ENCODE measurements around the gene WDPCP.
"Not testable (repeated sequence)": the region's sequence is repeated elsewhere in the genome, so short reads cannot be mapped to it uniquely, and the experiment has no call there.

WDPCP gene

DNA sequence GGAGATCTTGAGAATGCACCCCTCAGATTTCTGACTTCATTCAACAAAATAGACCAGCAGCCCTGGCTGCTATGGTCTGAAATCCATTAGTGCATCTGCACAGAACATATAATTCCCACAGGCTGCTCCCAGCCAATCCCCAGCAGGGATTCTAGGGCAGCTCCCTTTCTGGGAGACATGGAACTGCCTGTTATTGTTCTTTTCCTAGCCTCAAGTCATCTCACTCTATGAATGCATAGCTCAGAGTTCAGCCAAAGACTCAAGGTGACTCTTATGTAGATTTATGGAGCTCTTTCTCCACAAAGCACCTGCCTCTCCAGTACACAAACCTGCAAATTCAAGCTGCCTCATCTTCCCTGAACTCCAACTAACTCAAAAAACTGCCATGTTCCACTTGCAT is 241.9 kb downstream of the WDPCP start:
- no peak for DNase-seq

DNA sequence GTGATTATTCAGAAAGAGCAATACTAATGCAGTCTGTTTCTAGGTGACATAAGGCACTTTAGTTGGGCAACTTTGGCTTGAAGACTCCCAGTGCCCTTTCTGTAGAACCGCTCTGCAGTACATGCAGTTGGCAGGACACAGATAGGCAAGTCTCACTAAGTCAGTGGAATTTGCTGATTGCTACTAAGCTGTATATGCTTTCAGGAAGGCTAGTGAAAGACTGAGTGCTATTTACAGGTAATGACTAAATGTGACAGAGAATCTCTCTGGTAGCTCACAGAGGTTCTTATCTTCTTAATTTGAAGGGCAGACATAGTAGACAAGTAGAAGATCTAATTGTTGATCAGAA is 243.0 kb downstream of the WDPCP start:
- no peak for DNase-seq

- DNase-seq = no peak
Measured at GRCh38 chr2:63344575-63345284, 243.5 kb downstream of the WDPCP start.

GRCh38 chr2:63343397-63344109 is 244.7 kb downstream of the WDPCP start:
- no peak for DNase-seq

DNA sequence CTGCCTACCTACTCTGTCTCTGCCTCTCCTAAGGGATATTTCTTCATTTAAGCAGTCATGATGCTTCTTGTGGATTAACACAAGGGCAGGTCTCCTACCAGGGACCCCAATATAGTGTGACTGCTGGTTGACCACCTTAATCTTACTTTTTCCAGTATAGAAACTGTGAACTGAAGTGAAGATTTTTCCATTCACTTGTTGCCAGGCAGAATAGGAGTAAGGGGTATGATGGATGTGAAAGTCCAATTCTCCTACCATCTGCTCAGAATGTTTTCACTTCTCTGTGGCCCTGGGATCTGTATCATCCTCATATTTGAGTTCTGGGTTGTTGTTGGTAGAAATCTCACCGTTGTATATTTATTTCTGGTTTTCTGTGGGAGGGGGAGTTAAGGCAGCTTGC is 247.8 kb downstream of the WDPCP start:
- DNase-seq = no peak

DNA sequence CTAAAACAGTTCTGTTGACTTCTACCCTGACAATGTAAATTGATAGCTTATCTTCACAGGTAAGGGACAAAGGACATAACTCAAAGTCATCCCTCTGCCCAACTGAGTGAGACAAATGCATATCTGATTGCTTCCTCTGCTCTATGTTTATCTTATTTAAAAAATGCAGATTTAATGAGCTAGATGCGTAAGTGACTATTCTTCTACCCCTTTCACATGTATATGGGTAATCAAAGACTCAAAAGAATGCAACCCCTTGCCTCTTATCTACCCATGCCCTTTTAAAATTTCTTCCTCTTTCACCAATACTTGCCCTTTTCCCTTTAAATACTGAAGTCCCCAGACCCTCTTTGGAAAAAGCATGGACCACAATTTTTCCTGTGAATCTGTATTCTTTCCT is 253.4 kb downstream of the WDPCP start:
- DNase-seq = no peak

- DNase-seq = no peak
Measured at GRCh38 chr2:63326473-63326872, 261.8 kb downstream of the WDPCP start.

GRCh38 chr2:63323662-63324061 is 264.6 kb downstream of the WDPCP start:
- not testable (repeated sequence) for DNase-seq

DNA sequence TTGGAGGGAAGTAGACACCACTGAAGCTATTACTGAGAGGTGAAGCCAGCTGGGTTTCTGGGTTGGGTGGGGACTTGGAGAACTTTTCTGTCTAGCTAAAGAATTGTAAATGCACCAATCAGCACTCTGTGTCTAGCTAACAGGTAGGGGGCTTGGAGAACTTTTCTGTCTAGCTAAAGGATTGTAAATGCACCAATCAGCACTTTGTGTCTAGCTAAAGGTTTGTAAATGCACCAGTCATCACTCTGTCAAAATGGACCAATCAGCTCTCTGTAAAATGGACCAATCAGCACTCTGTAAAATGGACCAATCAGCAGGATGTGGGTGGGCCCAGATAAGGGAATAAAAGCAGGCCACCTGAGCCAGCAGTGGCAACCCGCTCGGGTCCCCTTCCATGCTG is 266.3 kb downstream of the WDPCP start:
- not testable (repeated sequence) for DNase-seq

DNA sequence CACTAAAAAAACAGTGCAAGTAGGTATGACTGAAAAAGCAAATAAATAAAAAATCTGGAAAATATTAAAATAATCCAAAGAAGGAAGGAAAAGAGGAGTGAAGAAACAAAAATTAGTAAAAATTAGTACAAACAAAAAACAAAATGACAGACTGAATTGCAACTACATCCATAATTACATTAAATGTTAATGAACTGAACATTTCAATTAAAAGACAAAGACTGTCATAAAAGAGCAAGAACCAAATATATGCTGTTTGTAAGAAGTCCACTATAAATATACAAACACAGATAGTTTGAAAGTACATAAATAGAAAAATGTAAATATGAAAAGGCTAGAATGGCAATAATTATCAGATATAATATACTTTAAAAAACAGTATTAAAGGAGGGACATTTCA is 267.6 kb downstream of the WDPCP start:
- no peak for DNase-seq

GRCh38 chr2:63310614-63311013 is 277.7 kb downstream of the WDPCP start:
- DNase-seq = no peak

- no peak for DNase-seq
Measured at GRCh38 chr2:63301481-63301880, 286.8 kb downstream of the WDPCP start.

DNA sequence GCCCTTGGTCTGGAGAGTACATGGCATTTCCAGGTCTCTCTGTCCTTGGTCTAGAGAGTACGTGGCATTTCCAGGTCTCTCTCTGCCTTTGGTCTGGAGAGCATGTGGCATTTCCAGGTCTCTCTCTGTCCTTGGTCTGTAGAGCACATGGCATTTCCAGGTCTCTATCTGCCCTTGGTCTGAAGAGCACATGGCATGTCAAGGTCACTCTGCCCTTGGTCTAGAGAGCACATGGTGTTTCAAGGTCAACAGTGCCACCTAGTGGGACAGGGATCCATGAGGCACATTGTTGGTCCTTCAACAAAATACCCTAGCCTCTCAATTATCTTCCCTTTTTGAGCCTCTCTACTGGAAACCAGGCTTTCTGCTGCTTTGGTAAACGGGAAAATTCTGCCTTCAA is 287.4 kb downstream of the WDPCP start:
- DNase-seq = no peak

DNA sequence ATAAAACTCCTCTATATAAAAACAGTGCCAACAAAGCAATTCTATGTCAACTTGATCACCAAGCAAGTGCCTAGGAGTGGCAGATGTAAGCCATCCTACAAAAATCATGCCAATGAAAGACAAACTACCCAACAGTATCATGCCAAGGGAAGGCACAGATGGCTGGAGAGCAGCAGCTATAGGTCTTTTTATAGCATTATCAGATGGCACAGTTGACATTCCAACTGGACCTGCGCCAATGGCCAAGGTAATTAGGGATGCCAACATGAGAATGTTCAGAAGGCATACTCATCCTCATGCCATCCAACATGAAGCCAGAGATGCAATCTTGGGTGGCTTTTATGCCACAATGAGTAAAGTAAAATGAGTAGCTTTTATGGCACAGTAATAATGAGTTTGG is 300.3 kb downstream of the WDPCP start:
- DNase-seq = no peak

DNA sequence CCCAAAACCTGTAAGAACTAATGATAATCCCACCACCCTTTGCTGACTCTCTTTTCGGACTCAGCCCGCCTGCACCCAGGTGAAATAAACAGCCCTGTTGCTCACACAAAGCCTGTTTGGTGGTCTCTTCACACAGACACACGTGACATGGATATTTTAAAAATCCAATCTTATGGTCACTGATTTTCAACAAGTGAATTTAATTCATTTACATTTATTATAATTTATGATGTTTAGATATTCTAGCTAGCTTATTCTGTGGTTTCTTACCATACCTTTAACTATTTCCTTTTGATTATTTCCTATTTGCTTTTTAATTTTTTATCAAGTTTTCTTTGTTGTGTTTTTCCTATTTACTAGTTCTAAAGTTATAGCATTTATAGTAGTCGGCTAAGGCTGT is 301.8 kb downstream of the WDPCP start:
- DNase-seq = not testable (repeated sequence)

GRCh38 chr2:63283273-63283672 is 305.0 kb downstream of the WDPCP start:
- DNase-seq = no peak

- DNase-seq = no peak
Measured at GRCh38 chr2:63272560-63272959, 315.7 kb downstream of the WDPCP start.

DNA sequence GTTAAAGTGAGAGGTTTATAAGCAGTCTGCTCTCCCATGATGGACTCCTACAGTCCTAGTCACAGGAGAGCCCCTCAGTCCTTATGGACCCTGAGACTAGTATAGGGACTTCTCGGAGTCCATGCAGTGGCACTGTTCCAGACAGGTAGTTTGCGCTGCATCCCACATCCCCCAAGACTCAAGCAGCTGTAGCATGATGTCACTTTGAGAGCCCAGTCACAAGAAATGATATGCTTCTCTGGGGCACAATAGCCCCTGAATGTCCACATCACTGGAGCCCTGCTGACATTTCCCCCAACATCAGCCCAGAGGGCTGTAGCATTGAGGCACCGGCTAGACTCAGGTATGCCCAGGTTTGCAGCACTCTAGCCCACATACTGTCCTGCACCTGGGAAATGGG is 317.6 kb downstream of the WDPCP start:
- no peak for DNase-seq

- no peak for DNase-seq
Measured at GRCh38 chr2:63268946-63269345, 319.3 kb downstream of the WDPCP start.

- DNase-seq = no peak
Measured at GRCh38 chr2:63261137-63261621, 327.1 kb downstream of the WDPCP start.

- no peak for DNase-seq
Measured at GRCh38 chr2:63257473-63257872, 330.8 kb downstream of the WDPCP start.

DNA sequence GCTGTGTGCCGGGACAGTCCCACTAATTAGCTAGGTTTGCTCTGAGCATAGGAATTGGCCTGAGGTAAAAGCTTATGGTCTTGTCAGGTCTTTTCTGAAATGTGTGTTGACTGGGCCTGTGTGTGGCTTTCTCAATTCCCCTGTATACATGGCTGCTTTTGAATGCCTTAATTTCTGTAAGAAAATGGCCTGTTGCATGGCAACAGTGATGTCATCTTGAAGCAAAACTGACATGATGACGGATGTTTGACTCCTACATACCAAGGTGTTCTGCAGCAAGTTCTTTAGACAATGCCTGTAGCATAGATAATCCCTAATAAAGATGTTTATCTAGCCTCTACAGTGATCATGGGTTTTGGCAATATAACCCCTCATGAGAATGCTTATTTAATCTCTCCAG is 339.1 kb downstream of the WDPCP start:
- DNase-seq = no peak

- DNase-seq = no peak
Measured at GRCh38 chr2:63242747-63243146, 345.5 kb downstream of the WDPCP start.

DNA sequence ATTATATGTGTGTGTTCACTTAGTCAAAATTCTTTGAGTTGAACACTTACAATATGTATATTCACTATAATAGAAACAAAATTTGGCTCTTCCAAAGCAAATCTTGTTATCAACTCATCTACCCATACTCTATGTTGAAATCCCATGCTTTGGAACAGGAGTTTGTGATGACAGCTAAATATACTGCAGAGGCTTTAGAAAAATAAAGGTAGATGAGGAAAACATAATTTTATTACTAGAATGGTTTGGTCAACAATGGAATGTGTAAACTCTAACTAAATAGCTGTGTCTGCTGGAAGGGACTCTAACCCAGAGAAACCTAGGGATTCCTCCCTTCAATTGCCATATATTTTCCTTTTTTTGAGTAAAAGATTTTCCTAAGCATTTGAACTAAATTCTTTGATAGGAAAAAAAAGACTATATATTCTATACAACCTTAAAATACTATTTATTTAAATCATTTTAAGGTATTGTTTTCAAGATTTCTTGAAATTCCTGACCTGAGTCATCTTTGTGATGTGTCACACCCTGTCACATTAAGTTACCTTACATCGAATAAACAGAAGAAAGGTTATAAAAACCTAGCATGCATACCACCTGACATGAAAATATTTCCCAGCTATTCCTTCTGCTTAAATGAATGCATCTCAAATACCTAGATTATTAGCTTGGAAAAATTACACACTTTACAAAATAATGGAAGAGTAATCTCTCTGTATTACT is 362.2 kb downstream of the WDPCP start:
- no peak for DNase-seq
